Measurements from ENCODE around the gene SEC24D. TPM values are rescaled to one million over a fixed set of nuclear protein-coding genes. Genes with fewer than 3 reads are reported as not detected.

The SEC24D gene
- total RNA-seq, 5 donors from 2014 or later (not counting 1 experiment from before 2014, with no cell fraction given): 17.0 to 32.3 (median 21.7) TPM

DNA sequence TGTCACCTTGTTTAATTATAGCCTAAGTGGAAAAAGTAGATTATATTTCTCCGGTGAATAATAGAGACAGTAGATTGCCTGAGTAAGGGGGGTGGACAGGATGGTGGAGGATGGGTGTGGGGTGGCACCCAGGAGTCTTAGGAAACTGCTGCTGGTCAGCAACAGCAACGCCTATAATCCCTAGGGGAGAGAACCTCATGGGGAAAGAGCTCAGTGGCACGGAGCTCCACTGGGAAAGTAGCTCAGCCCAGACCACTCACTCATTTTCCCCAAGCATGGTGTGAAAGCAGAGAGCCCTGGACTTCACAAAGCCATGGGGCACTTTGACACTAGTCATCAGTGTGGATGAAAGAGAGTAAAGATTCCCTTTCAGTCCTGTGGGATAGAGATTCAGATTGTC, 119.6 kb downstream of the SEC24D start:
- no peak overlapping the region for H3K27ac ChIP-seq (ENCODE audit: low read length)
- H3K27me3 ChIP-seq (replicated peaks in 1 of 2; ENCODE audit: control insufficient read depth in 2 of 2, extremely low read depth in 1 of 2, insufficient read depth in 2 of 2, low read length in 1 of 2): no peaks in the 10 kb centered on the region
- peaks cover 0 to 1% (median 0%) of the 10 kb centered on the region in 3 donors for H3K4me1 Mint-ChIP-seq
- no peaks in the 10 kb centered on the region for H3K9me3 ChIP-seq
- DNase-seq (no peak), ATAC-seq (replicated peaks in 1 of 4) (no peak)
- H3K36me3 Mint-ChIP-seq: peaks cover 13% of the 10 kb centered on the region
- H3K9me3 Mint-ChIP-seq: no peaks in the 10 kb centered on the region
- 100% methylated on average over 1 of the region's 3 CpGs for WGBS (ENCODE audit: insufficient coverage)
- no peaks in the 10 kb centered on the region for H3K4me1 ChIP-seq (ENCODE audit: control insufficient read depth in 1 of 2, extremely low read depth in 1 of 2, insufficient read depth in 2 of 2, low read length in 2 of 2)
- CTCF ChIA-PET: no interaction called here
- H3K36me3 ChIP-seq (ENCODE audit: control insufficient read depth in 2 of 2, extremely low read depth in 1 of 2, insufficient read depth in 1 of 2, low read length in 1 of 2): peaks cover 0 to 12% of the 10 kb centered on the region in 2 donors
- no peaks in the 10 kb centered on the region for H3K27me3 Mint-ChIP-seq
- POLR2A ChIA-PET: no interaction called here
- H3K27ac Mint-ChIP-seq: no peak overlapping the region
- H3K4me3 Mint-ChIP-seq: no peak overlapping the region
- no peak overlapping the region for H3K4me3 ChIP-seq (ENCODE audit: control insufficient read depth in 1 of 2, extremely low read depth in 1 of 2, low read length in 1 of 2)

DNA sequence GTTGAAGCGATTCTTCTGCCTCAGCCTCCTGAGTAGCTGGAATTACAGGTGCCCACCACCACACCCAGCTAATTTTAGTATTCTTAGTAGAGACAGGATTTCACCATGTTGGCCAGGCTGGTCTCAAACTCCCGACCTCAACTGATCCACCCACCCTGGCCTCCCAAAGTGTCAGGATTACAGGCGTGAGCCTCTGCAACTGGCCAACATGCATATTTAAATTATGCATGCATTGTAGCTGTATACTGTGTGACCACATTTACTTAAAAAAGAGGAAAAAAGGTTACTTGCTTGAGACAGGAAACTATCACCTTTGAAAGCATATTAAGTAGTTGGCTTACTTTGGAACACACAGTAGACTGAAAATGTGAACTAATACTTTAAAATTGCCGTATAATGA, 121.2 kb downstream of the SEC24D start:
- Mint-ChIP-seq H3K27ac (no peak overlapping the region), H3K27me3 (no peaks in the 10 kb centered on the region), H3K4me1 (peaks cover 0 to 1% (median 0%) of the 10 kb centered on the region in 3 donors), H3K4me3 (no peak overlapping the region), H3K9me3 (no peaks in the 10 kb centered on the region), H3K36me3 (peaks cover 18% of the 10 kb centered on the region)
- ATAC-seq (replicated peaks in 1 of 4) (no peak), DNase-seq (no peak)
- H3K36me3 ChIP-seq (ENCODE audit: control insufficient read depth in 2 of 2, extremely low read depth in 1 of 2, insufficient read depth in 1 of 2, low read length in 1 of 2): peaks cover 0 to 22% of the 10 kb centered on the region in 2 donors
- H3K27ac ChIP-seq (ENCODE audit: low read length): no peak overlapping the region
- WGBS (ENCODE audit: insufficient coverage): 80% methylated on average over 1 of the region's 4 CpGs
- H3K4me3 ChIP-seq (ENCODE audit: control insufficient read depth in 1 of 2, extremely low read depth in 1 of 2, low read length in 1 of 2): no peak overlapping the region
- ChIA-PET POLR2A (interaction anchor here in 1 of 2 donors (0.5 kb wide), 1 partner anchor 8 kb away, joined by 5 read pairs; no protein-coding TSS in a partner anchor), CTCF (no interaction called here)
- no peaks in the 10 kb centered on the region for H3K4me1 ChIP-seq (ENCODE audit: control insufficient read depth in 1 of 2, extremely low read depth in 1 of 2, insufficient read depth in 2 of 2, low read length in 2 of 2)
- H3K27me3 ChIP-seq (replicated peaks in 1 of 2; ENCODE audit: control insufficient read depth in 2 of 2, extremely low read depth in 1 of 2, insufficient read depth in 2 of 2, low read length in 1 of 2): no peaks in the 10 kb centered on the region
- no peaks in the 10 kb centered on the region for H3K9me3 ChIP-seq

DNA sequence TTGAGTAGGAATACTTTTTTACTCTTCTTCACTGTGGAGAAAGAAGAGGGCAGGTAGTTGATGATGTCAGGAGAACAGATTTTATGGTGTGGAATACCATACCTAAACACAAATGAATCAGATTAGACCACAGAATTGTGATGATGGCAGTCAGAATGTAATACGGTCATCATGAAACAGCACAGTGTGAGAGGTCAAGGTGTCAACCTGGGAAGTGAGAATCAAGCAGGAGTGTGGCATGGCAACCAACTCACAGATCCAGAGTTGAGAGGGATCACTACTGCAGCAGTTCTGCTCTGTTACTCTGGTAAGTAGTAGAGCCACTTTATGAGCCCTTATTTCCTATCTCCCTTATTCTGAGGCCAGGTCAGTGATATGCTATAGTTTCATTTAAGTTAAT, 123.1 kb downstream of the SEC24D start:
- Histone ChIP-seq H3K27ac (ENCODE audit: low read length) (no peak overlapping the region), H3K36me3 (ENCODE audit: control insufficient read depth in 2 of 2, extremely low read depth in 1 of 2, insufficient read depth in 1 of 2, low read length in 1 of 2) (peaks cover 0 to 37% of the 10 kb centered on the region in 2 donors), H3K4me3 (ENCODE audit: control insufficient read depth in 1 of 2, extremely low read depth in 1 of 2, low read length in 1 of 2) (no peak overlapping the region), H3K4me1 (ENCODE audit: control insufficient read depth in 1 of 2, extremely low read depth in 1 of 2, insufficient read depth in 2 of 2, low read length in 2 of 2) (no peaks in the 10 kb centered on the region), H3K9me3 (no peaks in the 10 kb centered on the region), H3K27me3 (replicated peaks in 1 of 2; ENCODE audit: control insufficient read depth in 2 of 2, extremely low read depth in 1 of 2, insufficient read depth in 2 of 2, low read length in 1 of 2) (no peaks in the 10 kb centered on the region)
- H3K4me3 Mint-ChIP-seq: no peak overlapping the region
- ChIA-PET POLR2A (no interaction called here), CTCF (no interaction called here)
- ATAC-seq (replicated peaks in 1 of 4) (no peak), DNase-seq (no peak)
- H3K27ac Mint-ChIP-seq: no peak overlapping the region
- H3K27me3 Mint-ChIP-seq: no peaks in the 10 kb centered on the region
- H3K36me3 Mint-ChIP-seq: peaks cover 29% of the 10 kb centered on the region
- peaks cover 0 to 1% (median 0%) of the 10 kb centered on the region in 3 donors for H3K4me1 Mint-ChIP-seq
- no CpG with 5 or more reads among the region's 1 CpG for WGBS (ENCODE audit: insufficient coverage)
- H3K9me3 Mint-ChIP-seq: no peaks in the 10 kb centered on the region

DNA sequence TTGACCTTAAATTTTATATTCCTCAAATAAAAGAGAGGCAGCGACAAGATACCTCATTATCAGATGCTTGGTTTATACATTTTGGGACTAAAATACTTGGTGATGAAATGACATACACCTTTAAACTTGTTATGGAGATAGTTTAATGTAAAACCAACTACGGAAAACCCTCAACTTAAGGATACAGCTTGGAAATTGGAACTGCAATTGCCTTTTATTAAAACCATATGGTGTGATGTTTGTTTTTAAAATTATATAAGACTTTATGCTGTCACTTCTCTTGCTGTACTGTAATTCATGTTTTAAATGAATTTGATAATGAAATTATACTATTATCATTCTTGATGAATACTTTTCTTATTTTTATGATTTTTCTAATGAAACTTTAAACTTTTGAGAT, 124.9 kb downstream of the SEC24D start:
- H3K36me3 ChIP-seq (ENCODE audit: control insufficient read depth in 2 of 2, extremely low read depth in 1 of 2, insufficient read depth in 1 of 2, low read length in 1 of 2): peaks cover 0 to 50% of the 10 kb centered on the region in 2 donors
- H3K27ac ChIP-seq (ENCODE audit: low read length): no peak overlapping the region
- H3K4me3 Mint-ChIP-seq: no peak overlapping the region
- DNase-seq: no peak
- CTCF ChIA-PET: no interaction called here
- peaks cover 0 to 1% (median 0%) of the 10 kb centered on the region in 3 donors for H3K4me1 Mint-ChIP-seq
- no peak overlapping the region for H3K27ac Mint-ChIP-seq
- no peaks in the 10 kb centered on the region for H3K4me1 ChIP-seq (ENCODE audit: control insufficient read depth in 1 of 2, extremely low read depth in 1 of 2, insufficient read depth in 2 of 2, low read length in 2 of 2)
- H3K27me3 Mint-ChIP-seq: no peaks in the 10 kb centered on the region
- POLR2A ChIA-PET: no interaction called here
- H3K9me3 ChIP-seq: no peaks in the 10 kb centered on the region
- ATAC-seq (replicated peaks in 1 of 4): no peak
- no peaks in the 10 kb centered on the region for H3K9me3 Mint-ChIP-seq
- no peak overlapping the region for H3K4me3 ChIP-seq (ENCODE audit: control insufficient read depth in 1 of 2, extremely low read depth in 1 of 2, low read length in 1 of 2)
- no CpG with 5 or more reads among the region's 2 CpGs for WGBS (ENCODE audit: insufficient coverage)
- H3K36me3 Mint-ChIP-seq: peaks cover 36% of the 10 kb centered on the region
- H3K27me3 ChIP-seq (replicated peaks in 1 of 2; ENCODE audit: control insufficient read depth in 2 of 2, extremely low read depth in 1 of 2, insufficient read depth in 2 of 2, low read length in 1 of 2): no peaks in the 10 kb centered on the region

DNA sequence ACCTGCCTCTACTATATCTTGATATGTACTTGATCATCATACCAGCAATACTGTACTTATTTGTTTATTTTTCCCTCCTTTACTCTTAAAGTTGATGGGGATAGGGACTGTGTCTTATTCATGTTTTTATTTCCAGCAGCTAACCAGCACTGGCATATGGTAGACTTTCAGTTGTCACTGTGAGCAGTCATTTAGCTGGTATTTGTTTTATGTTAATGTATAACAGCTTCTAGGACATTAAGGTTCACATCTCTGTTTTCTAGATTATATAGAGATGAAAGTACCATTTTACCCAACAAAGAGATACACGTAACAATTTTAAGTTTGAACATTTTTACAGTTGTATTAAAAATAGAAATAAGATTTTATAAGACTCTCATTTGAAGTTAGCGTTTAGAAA, 132.8 kb downstream of the SEC24D start:
- POLR2A ChIA-PET: no interaction called here
- no peaks in the 10 kb centered on the region for H3K27me3 Mint-ChIP-seq
- Histone ChIP-seq H3K4me3 (ENCODE audit: control insufficient read depth in 1 of 2, extremely low read depth in 1 of 2, low read length in 1 of 2) (no peak overlapping the region), H3K27me3 (replicated peaks in 1 of 2; ENCODE audit: control insufficient read depth in 2 of 2, extremely low read depth in 1 of 2, insufficient read depth in 2 of 2, low read length in 1 of 2) (no peaks in the 10 kb centered on the region), H3K9me3 (no peaks in the 10 kb centered on the region), H3K27ac (ENCODE audit: low read length) (no peak overlapping the region), H3K4me1 (ENCODE audit: control insufficient read depth in 1 of 2, extremely low read depth in 1 of 2, insufficient read depth in 2 of 2, low read length in 2 of 2) (no peaks in the 10 kb centered on the region), H3K36me3 (ENCODE audit: control insufficient read depth in 2 of 2, extremely low read depth in 1 of 2, insufficient read depth in 1 of 2, low read length in 1 of 2) (peaks cover 0 to 62% of the 10 kb centered on the region in 2 donors)
- no peak overlapping the region for H3K4me3 Mint-ChIP-seq
- no peaks in the 10 kb centered on the region for H3K9me3 Mint-ChIP-seq
- no peak for DNase-seq
- H3K27ac Mint-ChIP-seq: no peak overlapping the region
- CTCF ChIA-PET: interaction anchor here in 1 of 2 donors (0.6 kb wide), 1 partner anchor 18 kb away, joined by 3 read pairs; the partner anchor contains the start of gene METTL14
- peaks cover 56% of the 10 kb centered on the region for H3K36me3 Mint-ChIP-seq
- H3K4me1 Mint-ChIP-seq: no peaks in the 10 kb centered on the region
- ATAC-seq (replicated peaks in 1 of 4): no peak
- no CpG with 5 or more reads among the region's 2 CpGs for WGBS (ENCODE audit: insufficient coverage)

DNA sequence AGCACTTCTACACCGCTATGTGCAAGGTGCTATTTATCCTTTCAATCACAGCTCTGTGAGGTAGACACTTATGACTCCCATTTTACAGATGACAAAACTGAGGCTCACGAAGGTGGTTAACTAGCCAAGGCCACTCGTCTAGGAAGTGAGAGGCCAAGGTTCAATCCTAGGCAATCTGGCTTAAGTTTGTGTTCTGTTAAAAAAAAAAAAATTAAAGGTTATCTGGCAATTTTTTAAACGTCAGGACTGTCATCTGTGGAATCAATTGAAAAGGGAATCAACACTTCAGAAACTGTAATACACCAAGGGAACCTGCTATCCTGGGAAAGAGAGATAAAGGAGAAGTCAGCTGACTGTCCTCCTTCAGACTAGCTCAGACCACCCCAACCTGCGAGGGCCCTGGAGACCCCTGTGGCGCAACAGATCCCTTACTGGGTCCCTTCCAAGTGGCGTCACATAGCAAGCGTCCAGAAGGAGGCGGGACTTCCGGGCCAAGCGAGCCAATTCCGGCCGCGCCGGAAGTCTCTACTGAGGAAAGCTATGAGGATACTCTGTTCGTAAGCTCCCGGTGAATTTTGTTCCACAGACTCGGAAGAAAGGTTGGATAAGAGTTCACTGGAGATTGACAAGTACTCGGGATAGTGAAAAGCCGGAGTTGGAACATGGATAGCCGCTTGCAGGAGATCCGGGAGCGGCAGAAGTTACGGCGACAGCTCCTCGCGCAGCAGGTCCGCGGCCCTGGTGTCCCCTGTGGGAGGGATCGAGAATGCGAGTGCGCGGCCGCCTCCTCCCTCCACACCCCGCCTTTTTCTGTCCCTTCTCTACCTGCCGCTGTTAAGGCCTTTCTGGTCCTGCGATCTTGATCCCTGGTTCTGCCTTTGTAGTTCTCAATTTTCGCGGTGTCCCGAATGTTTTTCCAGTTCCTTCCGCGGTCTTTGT, 150.8 kb downstream of the SEC24D start, which contains the start of gene METTL14:
TSS of gene METTL14 (plus strand) at position 520 of the 939 bp plus-strand sequence. CDS start at position 663, 143 bp downstream.
- peaks cover 0 to 1% of the 10 kb centered on the region in 2 donors for H3K27me3 Mint-ChIP-seq
- under 1% methylated on average over 35 of the region's 42 CpGs for WGBS (ENCODE audit: insufficient coverage)

More for the DNA sequence above, 150.8 kb downstream of the SEC24D start, which contains the start of gene METTL14:
- Mint-ChIP-seq H3K36me3 (peaks cover 9% of the 10 kb centered on the region), H3K9me3 (no peaks in the 10 kb centered on the region), H3K4me1 (peaks cover 32 to 37% (median 35%) of the 10 kb centered on the region in 3 donors), H3K4me3 (peak within 1 kb of the TSS; percentile 96 to 98 (median 98)), H3K27ac (peak within 1 kb of the TSS; percentile 93 to 98)
- DNase-seq: peak; percentile 66 to 89 (median 80)
- ChIA-PET CTCF (interaction anchor here (0.5 to 1.3 kb wide), 11 partner anchors 8 to 406 kb away, joined by 3 to 8 read pairs (median 3); no protein-coding TSS in a partner anchor), POLR2A (interaction anchor here (0.5 to 1.2 kb wide), 9 partner anchors 8 to 926 kb away, joined by 3 to 8 read pairs (median 3); no protein-coding TSS in a partner anchor)
- peaks cover 2 to 19% of the 10 kb centered on the region in 2 donors for H3K36me3 ChIP-seq (ENCODE audit: control insufficient read depth in 2 of 2, extremely low read depth in 1 of 2, insufficient read depth in 1 of 2, low read length in 1 of 2)
- no peaks in the 10 kb centered on the region for H3K9me3 ChIP-seq
- H3K27ac ChIP-seq (ENCODE audit: low read length): peak within 1 kb of the TSS; percentile 87
- H3K4me3 ChIP-seq (ENCODE audit: control insufficient read depth in 1 of 2, extremely low read depth in 1 of 2, low read length in 1 of 2): peak within 1 kb of the TSS; percentile 92 to 98
- peak; percentile 95 to 97 (median 96) for ATAC-seq (replicated peaks in 1 of 4)
- no peaks in the 10 kb centered on the region for H3K27me3 ChIP-seq (replicated peaks in 1 of 2; ENCODE audit: control insufficient read depth in 2 of 2, extremely low read depth in 1 of 2, insufficient read depth in 2 of 2, low read length in 1 of 2)
- H3K4me1 ChIP-seq (ENCODE audit: control insufficient read depth in 1 of 2, extremely low read depth in 1 of 2, insufficient read depth in 2 of 2, low read length in 2 of 2): peaks cover 3 to 19% of the 10 kb centered on the region in 2 experiments

All from T-cell (primary cell).